Right ventricle myocardium superior (tissue), 1 donor: Measurements from ENCODE around the gene XPNPEP3. TPM values are rescaled to one million over a fixed set of nuclear protein-coding genes. Genes with fewer than 3 reads are reported as not detected.

Experiments
- ATAC-seq: fragments of 200-7000 bp; cut with Tn5 transposase; one replicate; pipeline ENCODE4 v1.9.1; 2020; ENCODE audit warnings: mild to moderate bottlenecking; ENCODE audit not compliant: poor library complexity
- DNase-seq: peaks from one replicate; pipeline ENCODE4 v3.0.0-alpha.2; 2020
- intact Hi-C: fragments of 100-400 bp; cut with DNase I; formaldehyde crosslinking; loops from one replicate; pipeline ENCODE4 v1.11.2; 2022
- total RNA-seq: library from RNA; stranded (reverse); fragmentation: NEBNext Ultra II Directional; extraction: Animal tissue kit (Norgen Biotek cat#: 25700); gene quantifications from one replicate; pipeline ENCODE4 v1.2.1, GENCODE V29; 2021
- donor health status: DM: no; HTN: yes; CAD: no; lungs with severe emphysema.

Gene XPNPEP3
- total RNA-seq, 1 donor from 2014 or later = 21.9 TPM

GRCh38 chr22:40919446-40919845 is 62.5 kb downstream of the XPNPEP3 start:
- ATAC-seq = no peak
- intact Hi-C loops = no loop called here
- DNase-seq = no peak

GRCh38 chr22:40920526-40920925 is 63.6 kb downstream of the XPNPEP3 start:
- DNase-seq (no peak), ATAC-seq (no peak)
- intact Hi-C loops = loop anchor here (10.0 kb wide), 1 partner anchor 204 kb away; no protein-coding TSS in a partner anchor

GRCh38 chr22:40922484-40923303 is 65.7 kb downstream of the XPNPEP3 start:
- ATAC-seq (peak; percentile 85), DNase-seq (no peak)
- intact Hi-C loops = loop anchor here (10.0 kb wide), 1 partner anchor 202 kb away; no protein-coding TSS in a partner anchor

GRCh38 chr22:40928657-40929056 is 71.7 kb downstream of the XPNPEP3 start:
- ATAC-seq = no peak
- DNase-seq = no peak
- intact Hi-C loops = loop anchor here (10.0 kb wide), 1 partner anchor 196 kb away; no protein-coding TSS in a partner anchor

GRCh38 chr22:40932396-40932795 is 75.4 kb downstream of the XPNPEP3 start:
- no peak for DNase-seq
- intact Hi-C loops = no loop called here
- no peak for ATAC-seq

GRCh38 chr22:40939202-40939601 is 82.3 kb downstream of the XPNPEP3 start:
- ATAC-seq = no peak
- no peak for DNase-seq
- intact Hi-C loops = no loop called here

GRCh38 chr22:40950962-40951794 is 94.2 kb downstream of the XPNPEP3 start, which contains the start of gene RBX1:
RBX1 (plus strand) TSS chr22:40951378; CDS start chr22:40951399, 21 bp downstream.
- intact Hi-C loops = loop anchor here (2.0 to 5.0 kb wide), 2 partner anchors 71 to 140 kb away; no protein-coding TSS in a partner anchor
- ATAC-seq (peak; percentile 96), DNase-seq (peak; percentile 98)

- intact Hi-C loops = loop anchor here (2.0 to 5.0 kb wide), 2 partner anchors 70 to 139 kb away; no protein-coding TSS in a partner anchor
- ATAC-seq (no peak), DNase-seq (no peak)
These were observed 95.1 kb downstream of the XPNPEP3 start for GRCh38 chr22:40951795-40952605.

- DNase-seq (no peak), ATAC-seq (no peak)
- intact Hi-C loops = loop anchor here (5.0 kb wide), 1 partner anchor 69 kb away; no protein-coding TSS in a partner anchor
These were observed 96.5 kb downstream of the XPNPEP3 start for GRCh38 chr22:40953471-40953870.

GRCh38 chr22:40954113-40954512 is 97.2 kb downstream of the XPNPEP3 start:
- intact Hi-C loops = loop anchor here (5.0 kb wide), 1 partner anchor 68 kb away; no protein-coding TSS in a partner anchor
- ATAC-seq (no peak), DNase-seq (no peak)

GRCh38 chr22:40955571-40955970 is 98.6 kb downstream of the XPNPEP3 start:
- ATAC-seq (no peak), DNase-seq (no peak)
- intact Hi-C loops = no loop called here

- intact Hi-C loops = no loop called here
- no peak for DNase-seq
- ATAC-seq = no peak
These were observed 100.7 kb downstream of the XPNPEP3 start for GRCh38 chr22:40957601-40958000.

GRCh38 chr22:40958299-40958698 is 101.4 kb downstream of the XPNPEP3 start:
- DNase-seq = no peak
- ATAC-seq = no peak
- intact Hi-C loops = no loop called here

GRCh38 chr22:40960145-40960544 is 103.2 kb downstream of the XPNPEP3 start:
- intact Hi-C loops = no loop called here
- ATAC-seq (no peak), DNase-seq (no peak)

- peak; percentile 69 for ATAC-seq
- intact Hi-C loops = no loop called here
- DNase-seq = no peak
These were observed 109.2 kb downstream of the XPNPEP3 start for GRCh38 chr22:40965936-40966725.

GRCh38 chr22:40966726-40967085 is 109.8 kb downstream of the XPNPEP3 start:
- DNase-seq = no peak
- no peak for ATAC-seq
- intact Hi-C loops = no loop called here

GRCh38 chr22:40967111-40967760 is 110.3 kb downstream of the XPNPEP3 start:
- intact Hi-C loops = no loop called here
- no peak for DNase-seq
- no peak for ATAC-seq
